Anterior cingulate cortex (tissue), 58 donors: ENCODE measurements around the gene EHF.

ENCODE experiments used
- DNase-seq, 58 donors: peaks; one replicate each; lab custom pipeline; 2025; lab: John Stamatoyannopoulos, UW

The EHF gene

GRCh38 chr11:34601085-34601444, 19.8 kb upstream of the EHF start:
- DNase-seq = no peak

- DNase-seq = no peak
Observed at GRCh38 chr11:34601609-34602008, 19.3 kb upstream of the EHF start.

GRCh38 chr11:34602245-34602644, 18.6 kb upstream of the EHF start:
- DNase-seq = no peak

- no peak for DNase-seq
Observed at GRCh38 chr11:34603129-34604001, 17.5 kb upstream of the EHF start.

GRCh38 chr11:34604145-34604544, 16.7 kb upstream of the EHF start:
- no peak for DNase-seq

- no peak for DNase-seq
Observed at GRCh38 chr11:34604911-34605310, 16.0 kb upstream of the EHF start.

- DNase-seq = no peak
Observed at GRCh38 chr11:34605481-34606325, 15.2 kb upstream of the EHF start.

GRCh38 chr11:34606326-34607120, 14.4 kb upstream of the EHF start:
- no peak for DNase-seq

- DNase-seq = no peak
Observed at GRCh38 chr11:34609187-34609751, 11.6 kb upstream of the EHF start.

GRCh38 chr11:34609850-34610249, 11.0 kb upstream of the EHF start:
- DNase-seq = peak in 1 of 58 donors; percentile 12

GRCh38 chr11:34610324-34611041, 10.4 kb upstream of the EHF start:
- DNase-seq = no peak

- no peak for DNase-seq
Observed at GRCh38 chr11:34613015-34613414, 7.9 kb upstream of the EHF start.

- no peak for DNase-seq
Observed at GRCh38 chr11:34613552-34614056, 7.3 kb upstream of the EHF start.

GRCh38 chr11:34614344-34615104, 6.4 kb upstream of the EHF start:
- DNase-seq = no peak

- DNase-seq = no peak
Observed at GRCh38 chr11:34616086-34616485, 4.8 kb upstream of the EHF start.

- DNase-seq = no peak
Observed at GRCh38 chr11:34616830-34617504, 3.9 kb upstream of the EHF start.

- DNase-seq = no peak
Observed at GRCh38 chr11:34618406-34618805, 2.5 kb upstream of the EHF start.

GRCh38 chr11:34619062-34619516, 1.8 kb upstream of the EHF start:
- DNase-seq = no peak
